Measurements from ENCODE around the gene EFCAB14. TPM values are rescaled to one million over a fixed set of nuclear protein-coding genes. Genes with fewer than 3 reads are reported as not detected.

Gene EFCAB14
- total and polyA plus RNA-seq, 2 donors (not counting 3 experiments of a cell fraction or from before 2014, with no cell fraction given): 30.0 to 81.7 TPM

- Histone ChIP-seq H3K36me3 (ENCODE audit: control insufficient read depth in 2 of 2, extremely low read depth in 1 of 2, insufficient read depth in 2 of 2, low read length in 2 of 2) (peaks cover 18 to 25% of the 10 kb centered on the region in 2 experiments), H3K4me3 (replicated peaks in 1 of 3; ENCODE audit: insufficient read depth in 1 of 3, low read depth in 1 of 3, low read length in 3 of 3) (no peak overlapping the region), H3K9me3 (replicated peaks; ENCODE audit: control insufficient read depth, insufficient read depth, low read length) (no peaks in the 10 kb centered on the region), H3K27ac (ENCODE audit: insufficient read depth, low read depth, low read length) (no peak overlapping the region), H3K9me1 (replicated peaks; ENCODE audit: control insufficient read depth, extremely low read depth, insufficient read depth, low read length) (no peaks in the 10 kb centered on the region), H3K27me3 (ENCODE audit: control insufficient read depth in 2 of 2, insufficient read depth in 2 of 2, low read length in 2 of 2) (no peaks in the 10 kb centered on the region), H3K9ac (replicated peaks; ENCODE audit: extremely low read depth, insufficient read depth, low read length) (no peak overlapping the region), H3K4me2 (ENCODE audit: insufficient read depth, low read length) (no peak overlapping the region), H2AFZ (ENCODE audit: low read depth, low read length) (no peak overlapping the region), H3K4me1 (ENCODE audit: control insufficient read depth, extremely low read depth, insufficient read depth, low read length) (peaks cover 63% of the 10 kb centered on the region), H3K79me2 (ENCODE audit: control insufficient read depth, insufficient read depth, low read length) (no peaks in the 10 kb centered on the region), H4K20me1 (replicated peaks; ENCODE audit: control insufficient read depth, extremely low read depth, insufficient read depth, low read length) (peaks cover 9% of the 10 kb centered on the region)
- no peak for FAIRE-seq
- POLR2A ChIA-PET: no interaction called here
- no TSS peak for BruUV-seq (replicated peaks)
- intact Hi-C loops (cut with micrococcal nuclease): no loop called here
- DNase-seq (ENCODE audit: low read depth, low spot score): no peak
- TF ChIP-seq EZH2 (IDR thresholded peaks at IDR 0.05; ENCODE audit: borderline replicate concordance, low read depth, low read length, severe bottlenecking) (no peak), GATA2 (IDR thresholded peaks at IDR 0.05; ENCODE audit: insufficient read depth, insufficient read length, low read depth, low read length) (peak; percentile 47)
- TF ChIP-seq, protein P1, sequence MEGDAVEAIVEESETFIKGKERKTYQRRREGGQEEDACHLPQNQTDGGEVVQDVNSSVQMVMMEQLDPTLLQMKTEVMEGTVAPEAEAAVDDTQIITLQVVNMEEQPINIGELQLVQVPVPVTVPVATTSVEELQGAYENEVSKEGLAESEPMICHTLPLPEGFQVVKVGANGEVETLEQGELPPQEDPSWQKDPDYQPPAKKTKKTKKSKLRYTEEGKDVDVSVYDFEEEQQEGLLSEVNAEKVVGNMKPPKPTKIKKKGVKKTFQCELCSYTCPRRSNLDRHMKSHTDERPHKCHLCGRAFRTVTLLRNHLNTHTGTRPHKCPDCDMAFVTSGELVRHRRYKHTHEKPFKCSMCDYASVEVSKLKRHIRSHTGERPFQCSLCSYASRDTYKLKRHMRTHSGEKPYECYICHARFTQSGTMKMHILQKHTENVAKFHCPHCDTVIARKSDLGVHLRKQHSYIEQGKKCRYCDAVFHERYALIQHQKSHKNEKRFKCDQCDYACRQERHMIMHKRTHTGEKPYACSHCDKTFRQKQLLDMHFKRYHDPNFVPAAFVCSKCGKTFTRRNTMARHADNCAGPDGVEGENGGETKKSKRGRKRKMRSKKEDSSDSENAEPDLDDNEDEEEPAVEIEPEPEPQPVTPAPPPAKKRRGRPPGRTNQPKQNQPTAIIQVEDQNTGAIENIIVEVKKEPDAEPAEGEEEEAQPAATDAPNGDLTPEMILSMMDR (IDR thresholded peaks at IDR 0.05; ENCODE audit: extremely low read depth in 1 of 2, insufficient read depth in 1 of 2, low read depth in 1 of 2, low read length in 2 of 2): no peak
- CTCF ChIA-PET: interaction anchor here (0.8 to 1.5 kb wide), 2 partner anchors 10 to 12 kb away, joined by 4 to 7 read pairs; no protein-coding TSS in a partner anchor
- dilution Hi-C loops (cut with MboI; ENCODE audit: extremely low pct_ligation_motif_present, low sequenced_read_pairs): no loop called here
These were observed 34.2 kb downstream of the EFCAB14 start for GRCh38 chr1:46684670-46685069.

DNA sequence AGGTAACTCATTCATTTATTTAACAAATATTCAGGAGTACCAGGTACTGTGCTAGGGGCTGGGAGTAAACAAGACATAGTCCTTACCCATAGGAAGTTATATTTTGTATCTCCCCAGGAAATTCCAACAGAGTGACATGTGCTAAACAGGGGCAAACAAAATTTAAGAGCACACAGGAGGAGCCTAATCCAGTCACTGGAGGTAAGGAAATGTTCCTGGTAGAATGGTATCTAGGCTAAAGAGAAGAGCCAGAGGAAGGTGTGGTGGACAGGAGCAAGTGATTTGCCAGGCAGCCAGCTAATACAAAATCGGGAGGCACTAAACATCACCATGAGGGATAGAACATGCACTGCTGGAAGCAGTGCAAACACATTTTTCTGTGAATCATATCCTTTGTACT, 36.9 kb downstream of the EFCAB14 start:
- intact Hi-C loops (cut with micrococcal nuclease) (no loop called here), dilution Hi-C loops (cut with MboI; ENCODE audit: extremely low pct_ligation_motif_present, low sequenced_read_pairs) (no loop called here)
- ChIA-PET POLR2A (no interaction called here), CTCF (interaction anchor here (1.1 to 1.6 kb wide), 4 partner anchors 8 to 25 kb away, joined by 3 to 4 read pairs (median 4); no protein-coding TSS in a partner anchor)
- H3K27ac ChIP-seq (ENCODE audit: insufficient read depth, low read depth, low read length): no peak overlapping the region
- DNase-seq (ENCODE audit: low read depth, low spot score) (peak; percentile 36), FAIRE-seq (no peak)
- H3K4me1 ChIP-seq (ENCODE audit: control insufficient read depth, extremely low read depth, insufficient read depth, low read length): peaks cover 40% of the 10 kb centered on the region
- H3K79me2 ChIP-seq (ENCODE audit: control insufficient read depth, insufficient read depth, low read length): no peaks in the 10 kb centered on the region
- H3K9me3 ChIP-seq (replicated peaks; ENCODE audit: control insufficient read depth, insufficient read depth, low read length): no peaks in the 10 kb centered on the region
- H4K20me1 ChIP-seq (replicated peaks; ENCODE audit: control insufficient read depth, extremely low read depth, insufficient read depth, low read length): peaks cover 2% of the 10 kb centered on the region
- H2AFZ ChIP-seq (ENCODE audit: low read depth, low read length): no peak overlapping the region
- H3K27me3 ChIP-seq (ENCODE audit: control insufficient read depth in 2 of 2, insufficient read depth in 2 of 2, low read length in 2 of 2): no peaks in the 10 kb centered on the region
- peaks cover 18 to 20% of the 10 kb centered on the region in 2 experiments for H3K36me3 ChIP-seq (ENCODE audit: control insufficient read depth in 2 of 2, extremely low read depth in 1 of 2, insufficient read depth in 2 of 2, low read length in 2 of 2)
- H3K9ac ChIP-seq (replicated peaks; ENCODE audit: extremely low read depth, insufficient read depth, low read length): no peak overlapping the region
- no peak for TF ChIP-seq EZH2 (IDR thresholded peaks at IDR 0.05; ENCODE audit: borderline replicate concordance, low read depth, low read length, severe bottlenecking)
- TF ChIP-seq GATA2 (IDR thresholded peaks at IDR 0.05; ENCODE audit: insufficient read depth, insufficient read length, low read depth, low read length): no peak
- no peak for TF ChIP-seq MAX (IDR thresholded peaks at IDR 0.05; ENCODE audit: insufficient read depth, insufficient read length)
- no peak for TF ChIP-seq POLR2A (IDR thresholded peaks at IDR 0.05; ENCODE audit: low read depth, low read length)
- no peak for TF ChIP-seq POLR2AphosphoS5 (IDR thresholded peaks at IDR 0.05; ENCODE audit: insufficient read depth, low read depth, low read length)
- TF ChIP-seq, protein P1 (IDR thresholded peaks at IDR 0.05; ENCODE audit: extremely low read depth in 1 of 2, insufficient read depth in 1 of 2, low read depth in 1 of 2, low read length in 2 of 2): no peak
- TF ChIP-seq FOS (IDR thresholded peaks at IDR 0.05; ENCODE audit: borderline replicate concordance, insufficient read depth, low read length): no peak
- TF ChIP-seq MYC (IDR thresholded peaks at IDR 0.05; ENCODE audit: low read depth, low read length): no peak
- no peak for TF ChIP-seq JUN (IDR thresholded peaks at IDR 0.05; ENCODE audit: borderline replicate concordance, insufficient read depth, insufficient read length, low read depth)
- H3K4me3 ChIP-seq (replicated peaks in 1 of 3; ENCODE audit: insufficient read depth in 1 of 3, low read depth in 1 of 3, low read length in 3 of 3): no peak overlapping the region
- no peaks in the 10 kb centered on the region for H3K9me1 ChIP-seq (replicated peaks; ENCODE audit: control insufficient read depth, extremely low read depth, insufficient read depth, low read length)
- H3K4me2 ChIP-seq (ENCODE audit: insufficient read depth, low read length): peak overlapping the region; percentile 49
- no TSS peak for BruUV-seq (replicated peaks)

Measured in endothelial cell of umbilical vein (primary cell).